ENCODE data around the gene SPTSSB. TPM values are rescaled to one million over a fixed set of nuclear protein-coding genes. Genes with fewer than 3 reads are reported as not detected.

Gene SPTSSB
- total and polyA plus RNA-seq, 9 of the 15 experiments (the other 6 are each of a cell fraction or from before 2014, with no cell fraction given), result 0.07 TPM; not detected in 8

- intact Hi-C loops (cut with micrococcal nuclease), result no loop called here
- CTCF ChIA-PET (ENCODE audit: low intra/inter-chr PET ratio), result no interaction called here
- H3K9me1 ChIP-seq (ENCODE audit: control insufficient read depth, insufficient read depth, low read length), result no peaks in the 10 kb centered on the region
- TF ChIP-seq NR0B1 (IDR thresholded peaks at IDR 0.05; ENCODE audit: partially characterized antibody), result no peak
- TF ChIP-seq ZNF586 (CRISPR knock-in tag; conservative IDR thresholded peaks at IDR 0.05), result no peak
- no peak for TF ChIP-seq MLX (CRISPR knock-in tag; conservative IDR thresholded peaks at IDR 0.05)
- TF ChIP-seq FOXA1 (IDR thresholded peaks at IDR 0.05; ENCODE audit: borderline replicate concordance), result no peak
- no peak for TF ChIP-seq SIN3A (IDR thresholded peaks at IDR 0.05; ENCODE audit: borderline replicate concordance in 2 of 2, control insufficient read depth in 1 of 2, low read depth in 2 of 2, low read length in 2 of 2)
- no peak for TF ChIP-seq ZNF134 (CRISPR knock-in tag; conservative IDR thresholded peaks at IDR 0.05)
- TF ChIP-seq HNRNPH1 (optimal IDR thresholded peaks at IDR 0.05; ENCODE audit: low read depth, low read length), result no peak
- TF ChIP-seq MBD2 (IDR thresholded peaks at IDR 0.05; ENCODE audit: borderline replicate concordance, low read depth), result no peak
- TF ChIP-seq POLR3G (IDR thresholded peaks at IDR 0.05; ENCODE audit: extremely low read depth, insufficient read length, insufficient replicate concordance), result no peak
- no peak for TF ChIP-seq GMEB1 (CRISPR knock-in tag; IDR thresholded peaks at IDR 0.05)
- TF ChIP-seq KDM5B (IDR thresholded peaks at IDR 0.05; ENCODE audit: insufficient replicate concordance, low read depth, low read length), result no peak
- TF ChIP-seq JUND (IDR thresholded peaks at IDR 0.05; ENCODE audit: borderline replicate concordance, low read depth, low read length), result no peak
- no peak for TF ChIP-seq JUND (tag; IDR thresholded peaks at IDR 0.05; ENCODE audit: borderline replicate concordance, low read depth, low read length)
- TF ChIP-seq CREB5 (CRISPR knock-in tag; IDR thresholded peaks at IDR 0.05), result no peak
- no peak for TF ChIP-seq GATA2 (CRISPR knock-in tag; IDR thresholded peaks at IDR 0.05)
- no peak for TF ChIP-seq NKRF (IDR thresholded peaks at IDR 0.05; ENCODE audit: borderline replicate concordance)
Measured at GRCh38 chr3:161319867-161320266, 51.5 kb downstream of the SPTSSB start.

More at GRCh38 chr3:161319867-161320266, 51.5 kb downstream of the SPTSSB start:
- 0% methylated on average over 3 of the region's 3 CpGs for WGBS (ENCODE audit: insufficient coverage, low coverage, missing lambda C conversion rate)
- FAIRE-seq (no peak), ATAC-seq (no peak), DNase-seq (ENCODE audit: extremely low read depth in 1 of 4, low spot score in 3 of 4) (no peak)
- Histone ChIP-seq H3K4me3 (no peak overlapping the region), H3K36me3 (ENCODE audit: control insufficient read depth, insufficient read depth, low read length) (no peaks in the 10 kb centered on the region), H3K4me1 (replicated peaks in 1 of 2; ENCODE audit: control insufficient read depth in 2 of 2, insufficient read depth in 2 of 2, low read length in 2 of 2) (no peaks in the 10 kb centered on the region), H3K79me2 (ENCODE audit: control insufficient read depth, insufficient read depth, low read length) (no peaks in the 10 kb centered on the region), H3K27ac (ENCODE audit: extremely low read depth, low read depth, low read length) (no peak overlapping the region), H3K9ac (ENCODE audit: insufficient read depth in 1 of 2, low read depth in 2 of 2, low read length in 2 of 2) (no peak overlapping the region), H2AFZ (ENCODE audit: low read depth, low read length) (no peak overlapping the region), H3K9me3 (replicated peaks; ENCODE audit: control insufficient read depth, insufficient read depth, low read depth, low read length) (no peaks in the 10 kb centered on the region), H3K27me3 (ENCODE audit: control insufficient read depth in 2 of 2, insufficient read depth in 2 of 2, low read length in 2 of 2) (no peaks in the 10 kb centered on the region), H4K20me1 (replicated peaks; ENCODE audit: control insufficient read depth, insufficient read depth, low read length) (no peaks in the 10 kb centered on the region), H3K4me2 (ENCODE audit: insufficient read depth, low read length) (no peak overlapping the region)
- no TSS peak for BruUV-seq (replicated peaks)
- POLR2A ChIA-PET, result no interaction called here
- in situ Hi-C loops (cut with MboI), result no loop called here
